ENCODE data around the gene P2RY10. TPM values are rescaled to one million over a fixed set of nuclear protein-coding genes. Genes with fewer than 3 reads are reported as not detected.

The P2RY10 gene
- total and polyA plus RNA-seq, 2 experiments from 2014 or later: not detected

GRCh38 chrX:78922754-78923153, 22.4 kb upstream of the P2RY10 start:
- no peaks in the 10 kb centered on the region for H3K4me1 ChIP-seq (ENCODE audit: insufficient read depth)
- no peak overlapping the region for H3K27ac ChIP-seq (ENCODE audit: low read depth)
- no peak overlapping the region for H3K4me3 ChIP-seq
- H3K9me2 ChIP-seq (ENCODE audit: insufficient read depth): no peaks in the 10 kb centered on the region
- H4K20me1 ChIP-seq (replicated peaks; ENCODE audit: insufficient read depth): no peaks in the 10 kb centered on the region
- no peaks in the 10 kb centered on the region for H3F3A ChIP-seq (replicated peaks; ENCODE audit: low read depth)
- Mint-ChIP-seq H3K9me3 (peaks cover under 1% of the 10 kb centered on the region; the same call in 2 of the 3 replicates), H3K27me3 (ENCODE audit: insufficient read depth, low read depth, poor library complexity) (no peaks in the 10 kb centered on the region), H3K27ac (no peak overlapping the region), H3K4me1 (no peaks in the 10 kb centered on the region), H3K4me3 (no peak overlapping the region), H3K36me3 (ENCODE audit: low read depth) (no peaks in the 10 kb centered on the region)
- H3K36me3 ChIP-seq (ENCODE audit: insufficient read depth): no peaks in the 10 kb centered on the region
- DNase-seq (ENCODE audit: low spot score) (no peak), ATAC-seq (no peak)
- TF ChIP-seq JUNB (IDR thresholded peaks at IDR 0.05; ENCODE audit: unreplicated experiment) (no peak), EZH2 (IDR thresholded peaks at IDR 0.05; ENCODE audit: low read depth, unreplicated experiment) (no peak), NANOG (IDR thresholded peaks at IDR 0.05; ENCODE audit: borderline replicate concordance) (no peak), ZNF331 (CRISPR knock-in tag; IDR thresholded peaks at IDR 0.05; ENCODE audit: low read depth) (no peak), STAT1 (IDR thresholded peaks at IDR 0.05; ENCODE audit: unreplicated experiment) (no peak), POLR2AphosphoS5 (IDR thresholded peaks at IDR 0.05; ENCODE audit: low read depth) (no peak), ZNF114 (CRISPR knock-in tag; IDR thresholded peaks at IDR 0.05) (no peak), CREB1 (CRISPR knock-in tag; IDR thresholded peaks at IDR 0.05; ENCODE audit: low read depth) (no peak), ETS1 (IDR thresholded peaks at IDR 0.05) (no peak), CTCF (conservative IDR thresholded peaks at IDR 0.05; ENCODE audit: low read depth in 2 of 2) (no peak), EZH2phosphoT487 (IDR thresholded peaks at IDR 0.05; ENCODE audit: unreplicated experiment) (no peak)
- TF ChIP-seq, protein P1, sequence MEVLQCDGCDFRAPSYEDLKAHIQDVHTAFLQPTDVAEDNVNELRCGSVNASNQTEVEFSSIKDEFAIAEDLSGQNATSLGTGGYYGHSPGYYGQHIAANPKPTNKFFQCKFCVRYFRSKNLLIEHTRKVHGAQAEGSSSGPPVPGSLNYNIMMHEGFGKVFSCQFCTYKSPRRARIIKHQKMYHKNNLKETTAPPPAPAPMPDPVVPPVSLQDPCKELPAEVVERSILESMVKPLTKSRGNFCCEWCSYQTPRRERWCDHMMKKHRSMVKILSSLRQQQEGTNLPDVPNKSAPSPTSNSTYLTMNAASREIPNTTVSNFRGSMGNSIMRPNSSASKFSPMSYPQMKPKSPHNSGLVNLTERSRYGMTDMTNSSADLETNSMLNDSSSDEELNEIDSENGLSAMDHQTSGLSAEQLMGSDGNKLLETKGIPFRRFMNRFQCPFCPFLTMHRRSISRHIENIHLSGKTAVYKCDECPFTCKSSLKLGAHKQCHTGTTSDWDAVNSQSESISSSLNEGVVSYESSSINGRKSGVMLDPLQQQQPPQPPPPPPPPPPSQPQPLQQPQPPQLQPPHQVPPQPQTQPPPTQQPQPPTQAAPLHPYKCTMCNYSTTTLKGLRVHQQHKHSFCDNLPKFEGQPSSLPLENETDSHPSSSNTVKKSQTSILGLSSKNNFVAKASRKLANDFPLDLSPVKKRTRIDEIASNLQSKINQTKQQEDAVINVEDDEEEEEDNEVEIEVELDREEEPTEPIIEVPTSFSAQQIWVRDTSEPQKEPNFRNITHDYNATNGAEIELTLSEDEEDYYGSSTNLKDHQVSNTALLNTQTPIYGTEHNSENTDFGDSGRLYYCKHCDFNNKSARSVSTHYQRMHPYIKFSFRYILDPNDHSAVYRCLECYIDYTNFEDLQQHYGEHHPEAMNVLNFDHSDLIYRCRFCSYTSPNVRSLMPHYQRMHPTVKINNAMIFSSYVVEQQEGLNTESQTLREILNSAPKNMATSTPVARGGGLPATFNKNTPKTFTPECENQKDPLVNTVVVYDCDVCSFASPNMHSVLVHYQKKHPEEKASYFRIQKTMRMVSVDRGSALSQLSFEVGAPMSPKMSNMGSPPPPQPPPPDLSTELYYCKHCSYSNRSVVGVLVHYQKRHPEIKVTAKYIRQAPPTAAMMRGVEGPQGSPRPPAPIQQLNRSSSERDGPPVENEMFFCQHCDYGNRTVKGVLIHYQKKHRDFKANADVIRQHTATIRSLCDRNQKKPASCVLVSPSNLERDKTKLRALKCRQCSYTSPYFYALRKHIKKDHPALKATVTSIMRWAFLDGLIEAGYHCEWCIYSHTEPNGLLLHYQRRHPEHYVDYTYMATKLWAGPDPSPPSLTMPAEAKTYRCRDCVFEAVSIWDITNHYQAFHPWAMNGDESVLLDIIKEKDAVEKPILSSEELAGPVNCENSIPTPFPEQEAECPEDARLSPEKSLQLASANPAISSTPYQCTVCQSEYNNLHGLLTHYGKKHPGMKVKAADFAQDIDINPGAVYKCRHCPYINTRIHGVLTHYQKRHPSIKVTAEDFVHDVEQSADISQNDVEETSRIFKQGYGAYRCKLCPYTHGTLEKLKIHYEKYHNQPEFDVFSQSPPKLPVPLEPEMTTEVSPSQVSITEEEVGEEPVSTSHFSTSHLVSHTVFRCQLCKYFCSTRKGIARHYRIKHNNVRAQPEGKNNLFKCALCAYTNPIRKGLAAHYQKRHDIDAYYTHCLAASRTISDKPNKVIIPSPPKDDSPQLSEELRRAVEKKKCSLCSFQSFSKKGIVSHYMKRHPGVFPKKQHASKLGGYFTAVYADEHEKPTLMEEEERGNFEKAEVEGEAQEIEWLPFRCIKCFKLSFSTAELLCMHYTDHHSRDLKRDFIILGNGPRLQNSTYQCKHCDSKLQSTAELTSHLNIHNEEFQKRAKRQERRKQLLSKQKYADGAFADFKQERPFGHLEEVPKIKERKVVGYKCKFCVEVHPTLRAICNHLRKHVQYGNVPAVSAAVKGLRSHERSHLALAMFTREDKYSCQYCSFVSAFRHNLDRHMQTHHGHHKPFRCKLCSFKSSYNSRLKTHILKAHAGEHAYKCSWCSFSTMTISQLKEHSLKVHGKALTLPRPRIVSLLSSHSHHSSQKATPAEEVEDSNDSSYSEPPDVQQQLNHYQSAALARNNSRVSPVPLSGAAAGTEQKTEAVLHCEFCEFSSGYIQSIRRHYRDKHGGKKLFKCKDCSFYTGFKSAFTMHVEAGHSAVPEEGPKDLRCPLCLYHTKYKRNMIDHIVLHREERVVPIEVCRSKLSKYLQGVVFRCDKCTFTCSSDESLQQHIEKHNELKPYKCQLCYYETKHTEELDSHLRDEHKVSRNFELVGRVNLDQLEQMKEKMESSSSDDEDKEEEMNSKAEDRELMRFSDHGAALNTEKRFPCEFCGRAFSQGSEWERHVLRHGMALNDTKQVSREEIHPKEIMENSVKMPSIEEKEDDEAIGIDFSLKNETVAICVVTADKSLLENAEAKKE (CRISPR knock-in tag; IDR thresholded peaks at IDR 0.05): no peak
- TF ChIP-seq, protein P2, sequence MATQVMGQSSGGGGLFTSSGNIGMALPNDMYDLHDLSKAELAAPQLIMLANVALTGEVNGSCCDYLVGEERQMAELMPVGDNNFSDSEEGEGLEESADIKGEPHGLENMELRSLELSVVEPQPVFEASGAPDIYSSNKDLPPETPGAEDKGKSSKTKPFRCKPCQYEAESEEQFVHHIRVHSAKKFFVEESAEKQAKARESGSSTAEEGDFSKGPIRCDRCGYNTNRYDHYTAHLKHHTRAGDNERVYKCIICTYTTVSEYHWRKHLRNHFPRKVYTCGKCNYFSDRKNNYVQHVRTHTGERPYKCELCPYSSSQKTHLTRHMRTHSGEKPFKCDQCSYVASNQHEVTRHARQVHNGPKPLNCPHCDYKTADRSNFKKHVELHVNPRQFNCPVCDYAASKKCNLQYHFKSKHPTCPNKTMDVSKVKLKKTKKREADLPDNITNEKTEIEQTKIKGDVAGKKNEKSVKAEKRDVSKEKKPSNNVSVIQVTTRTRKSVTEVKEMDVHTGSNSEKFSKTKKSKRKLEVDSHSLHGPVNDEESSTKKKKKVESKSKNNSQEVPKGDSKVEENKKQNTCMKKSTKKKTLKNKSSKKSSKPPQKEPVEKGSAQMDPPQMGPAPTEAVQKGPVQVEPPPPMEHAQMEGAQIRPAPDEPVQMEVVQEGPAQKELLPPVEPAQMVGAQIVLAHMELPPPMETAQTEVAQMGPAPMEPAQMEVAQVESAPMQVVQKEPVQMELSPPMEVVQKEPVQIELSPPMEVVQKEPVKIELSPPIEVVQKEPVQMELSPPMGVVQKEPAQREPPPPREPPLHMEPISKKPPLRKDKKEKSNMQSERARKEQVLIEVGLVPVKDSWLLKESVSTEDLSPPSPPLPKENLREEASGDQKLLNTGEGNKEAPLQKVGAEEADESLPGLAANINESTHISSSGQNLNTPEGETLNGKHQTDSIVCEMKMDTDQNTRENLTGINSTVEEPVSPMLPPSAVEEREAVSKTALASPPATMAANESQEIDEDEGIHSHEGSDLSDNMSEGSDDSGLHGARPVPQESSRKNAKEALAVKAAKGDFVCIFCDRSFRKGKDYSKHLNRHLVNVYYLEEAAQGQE (IDR thresholded peaks at IDR 0.05; ENCODE audit: unreplicated experiment): no peak
- no peaks in the 10 kb centered on the region for H3K79me2 ChIP-seq (replicated peaks; ENCODE audit: insufficient read depth)
- H2AFZ ChIP-seq: no peak overlapping the region
- H3K4me2 ChIP-seq: no peak overlapping the region
- no peaks in the 10 kb centered on the region for H3K27me3 ChIP-seq (ENCODE audit: insufficient read depth)

Data from GM23338 (cell line).